Gastrocnemius medialis (tissue), 4 donors: ENCODE data around the gene TROAP.

ENCODE experiments used
- CTCF ChIP-seq, 5 experiments: fragments of 450-650 bp in 3 of 5; fragments of 200-600 bp in 2 of 5; sonication (generic) in 2 of 5; IDR thresholded peaks in 4 of 5; conservative IDR thresholded peaks in 1 of 5; 1 replicate in 4 of 5; 2 replicates in 1 of 5; pipeline ENCODE4 v1.5.1; 2016 to 2019; ENCODE audit warnings: antibody characterized with exemption in 5 of 5, mild to moderate bottlenecking in 3 of 5, moderate library complexity in 3 of 5
- POLR2A ChIP-seq, 2 donors: fragments of 450-650 bp; IDR thresholded peaks; one replicate each; pipeline ENCODE4 v1.6.1; 2017; ENCODE audit warnings: antibody characterized with exemption in 2 of 2, mild to moderate bottlenecking in 2 of 2, moderate library complexity in 2 of 2

- TF ChIP-seq CTCF (IDR thresholded peaks at IDR 0.05 in 4 of 5, conservative IDR thresholded peaks at IDR 0.05 in 1 of 5) (no peak), POLR2A (IDR thresholded peaks at IDR 0.05) (no peak)
Measured at GRCh38 chr12:49296836-49297694, 26.0 kb upstream of the TROAP start.
